Endodermal cell (in vitro differentiated cells): ENCODE measurements around the gene PPA1. TPM values are rescaled to one million over a fixed set of nuclear protein-coding genes. Genes with fewer than 3 reads are reported as not detected.

Experiments used
- DNase-seq: peaks from one replicate; pipeline ENCODE4 v3.0.0-alpha.2; 2017
- H3K27ac ChIP-seq: 2 replicates; pipeline ENCODE4 v1.5.1; 2013; ENCODE audit warnings: mild to moderate bottlenecking, low read depth, low read length, moderate library complexity
- H3K27me3 ChIP-seq: 2 replicates; pipeline ENCODE4 v1.6.1; 2013; ENCODE audit warnings: mild to moderate bottlenecking, low read length, moderate library complexity; ENCODE audit not compliant: insufficient read depth, control insufficient read depth, poor library complexity, severe bottlenecking
- H3K36me3 ChIP-seq: 2 replicates; pipeline ENCODE4 v1.7.0; 2013; ENCODE audit warnings: mild to moderate bottlenecking, low read length, moderate library complexity; ENCODE audit not compliant: control insufficient read depth, insufficient read depth
- H3K4me1 ChIP-seq: one replicate; pipeline ENCODE4 v1.7.0; 2013; ENCODE audit warnings: low read length; ENCODE audit not compliant: control insufficient read depth, insufficient read depth
- H3K4me3 ChIP-seq: 2 replicates; pipeline ENCODE4 v1.5.1; 2013; ENCODE audit warnings: mild to moderate bottlenecking, low read length, moderate library complexity
- H3K9ac ChIP-seq: 2 replicates; pipeline ENCODE4 v1.6.1; 2013; ENCODE audit warnings: mild to moderate bottlenecking, low read length, moderate library complexity; ENCODE audit not compliant: poor library complexity, severe bottlenecking; ENCODE audit errors: extremely low read depth
- H3K9me3 ChIP-seq: 2 replicates; pipeline ENCODE4 v1.6.1; 2013; ENCODE audit warnings: mild to moderate bottlenecking, low read length, moderate library complexity; ENCODE audit not compliant: control insufficient read depth
- H3K27ac Mint-ChIP-seq: 2 replicates; pipeline ENCODE4 v1.8.0; 2020; ENCODE audit warnings: mixed read lengths
- H3K27me3 Mint-ChIP-seq: 2 replicates; pipeline ENCODE4 v1.8.0; 2021; ENCODE audit warnings: mild to moderate bottlenecking, mixed read lengths; ENCODE audit not compliant: insufficient read depth
- H3K36me3 Mint-ChIP-seq: 2 replicates; pipeline ENCODE4 v1.8.0; 2020; ENCODE audit warnings: low read depth, mixed read lengths
- H3K4me1 Mint-ChIP-seq: 2 replicates; pipeline ENCODE4 v1.8.0; 2020; ENCODE audit warnings: mixed read lengths
- H3K4me3 Mint-ChIP-seq: 2 replicates; pipeline ENCODE4 v1.8.0; 2020; ENCODE audit warnings: mild to moderate bottlenecking, moderate library complexity, mixed read lengths
- H3K9me3 Mint-ChIP-seq: 2 replicates; pipeline ENCODE4 v1.8.0; 2020; ENCODE audit warnings: mild to moderate bottlenecking, mixed read lengths
- CTCF ChIP-seq: fragments of 200-600 bp; sonication (generic); conservative IDR thresholded peaks from 2 replicates; pipeline ENCODE4 v1.5.0; 2021; ENCODE audit warnings: antibody characterized with exemption, mild to moderate bottlenecking
- WGBS, 2 experiments: methylation state at CpG; one replicate each; pipeline versions ENCODE4 v1.1.5 to v1.1.7; 2013; ENCODE audit warnings: missing lambda C conversion rate in 2 of 2, mixed read lengths in 1 of 2; ENCODE audit not compliant: insufficient coverage in 1 of 2, insufficient read length in 1 of 2; 5-methylcytosine and 5-hydroxymethylcytosine counted together
- total RNA-seq, 2 donors: library from RNA; stranded (reverse); fragmentation: NEBNext Ultra II Directional in 1 of 2; extraction: Animal tissue kit (Norgen Biotek cat#: 25700) in 1 of 2; gene quantifications; 2 replicates in 1 of 2; 3 replicates in 1 of 2; pipeline ENCODE4 v1.2.1, GENCODE V29; 2021

The PPA1 gene
- total RNA-seq, 2 donors from 2014 or later: 63.3 to 72.1 TPM

GRCh38 chr10:70174058-70174741 is 59.0 kb downstream of the PPA1 start:
- no peak for TF ChIP-seq CTCF
- H3K36me3 Mint-ChIP-seq: no peaks in the 10 kb centered on the region
- H3K36me3 ChIP-seq: no peaks in the 10 kb centered on the region
- H3K4me1 ChIP-seq: no peaks in the 10 kb centered on the region
- H3K27ac ChIP-seq: no peak overlapping the region
- H3K9me3 ChIP-seq: no peaks in the 10 kb centered on the region
- no peaks in the 10 kb centered on the region for H3K27me3 Mint-ChIP-seq
- H3K4me3 ChIP-seq: no peak overlapping the region
- 90 to 100% methylated on average over 4 of the region's 4 CpGs for WGBS, 2 experiments
- peaks cover 1% of the 10 kb centered on the region for H3K9me3 Mint-ChIP-seq
- H3K4me1 Mint-ChIP-seq: peaks cover 4% of the 10 kb centered on the region
- peak; percentile 45 for DNase-seq
- no peak overlapping the region for H3K27ac Mint-ChIP-seq
- H3K4me3 Mint-ChIP-seq: no peak overlapping the region
- H3K27me3 ChIP-seq: no peaks in the 10 kb centered on the region
- no peak overlapping the region for H3K9ac ChIP-seq

GRCh38 chr10:70169649-70170364 is 63.4 kb downstream of the PPA1 start:
- Histone ChIP-seq H3K27me3 (no peaks in the 10 kb centered on the region), H3K27ac (peak overlapping the region; percentile 87), H3K9ac (peak overlapping the region; percentile 89), H3K36me3 (peaks cover 18% of the 10 kb centered on the region), H3K4me1 (no peaks in the 10 kb centered on the region), H3K4me3 (peak overlapping the region; percentile 96), H3K9me3 (no peaks in the 10 kb centered on the region)
- Mint-ChIP-seq H3K27me3 (no peaks in the 10 kb centered on the region), H3K4me3 (peak overlapping the region; percentile 93), H3K36me3 (peaks cover 13% of the 10 kb centered on the region), H3K27ac (peak overlapping the region; percentile 91), H3K9me3 (no peaks in the 10 kb centered on the region), H3K4me1 (peaks cover 11% of the 10 kb centered on the region)
- no peak for TF ChIP-seq CTCF
- no peak for DNase-seq
- 0 to 1% methylated on average over 15 to 39 of the region's 40 CpGs for WGBS, 2 experiments

GRCh38 chr10:70169011-70169410 is 64.2 kb downstream of the PPA1 start:
- H3K27me3 Mint-ChIP-seq: no peaks in the 10 kb centered on the region
- no peak for TF ChIP-seq CTCF

More at GRCh38 chr10:70169011-70169410, 64.2 kb downstream of the PPA1 start:
- WGBS, 2 experiments: 99 to 100% methylated on average over 1 to 2 of the region's 2 CpGs
- peaks cover 13% of the 10 kb centered on the region for H3K36me3 Mint-ChIP-seq
- no peaks in the 10 kb centered on the region for H3K9me3 Mint-ChIP-seq
- Histone ChIP-seq H3K27me3 (no peaks in the 10 kb centered on the region), H3K9me3 (no peaks in the 10 kb centered on the region), H3K36me3 (peaks cover 23% of the 10 kb centered on the region), H3K9ac (peak overlapping the region; percentile 89), H3K4me1 (no peaks in the 10 kb centered on the region), H3K27ac (no peak overlapping the region), H3K4me3 (peak overlapping the region; percentile 96)
- H3K4me3 Mint-ChIP-seq: peak overlapping the region; percentile 93
- DNase-seq: no peak
- peak overlapping the region; percentile 91 for H3K27ac Mint-ChIP-seq
- H3K4me1 Mint-ChIP-seq: peaks cover 11% of the 10 kb centered on the region
